Astrocyte of the spinal cord (primary cell): Measurements from ENCODE around the gene SLC2A5.
"Not testable (repeated sequence)": the region's sequence is repeated elsewhere in the genome, so short reads cannot be mapped to it uniquely, and the experiment has no call there.

Source experiments
- DNase-seq: peaks from one replicate; pipeline ENCODE4 v3.0.0; 2011; ENCODE audit warnings: low read depth, low spot score
- H3K4me3 ChIP-seq: 2 replicates; pipeline ENCODE4 v1.5.1; 2011; ENCODE audit warnings: low read depth, mild to moderate bottlenecking, low read length, moderate library complexity
- in situ Hi-C: cut with HindIII; loops from 2 replicates; pipeline ENCODE4 v1.10.0; 2017; ENCODE audit warnings: low sequenced_read_pairs
- TF ChIP-seq, protein P1 (sequence below): IDR thresholded peaks from 2 replicates; pipeline ENCODE4 v1.5.1; 2012; ENCODE audit warnings: low read depth, mild to moderate bottlenecking, low read length, inconsistent platforms

Gene SLC2A5

DNA sequence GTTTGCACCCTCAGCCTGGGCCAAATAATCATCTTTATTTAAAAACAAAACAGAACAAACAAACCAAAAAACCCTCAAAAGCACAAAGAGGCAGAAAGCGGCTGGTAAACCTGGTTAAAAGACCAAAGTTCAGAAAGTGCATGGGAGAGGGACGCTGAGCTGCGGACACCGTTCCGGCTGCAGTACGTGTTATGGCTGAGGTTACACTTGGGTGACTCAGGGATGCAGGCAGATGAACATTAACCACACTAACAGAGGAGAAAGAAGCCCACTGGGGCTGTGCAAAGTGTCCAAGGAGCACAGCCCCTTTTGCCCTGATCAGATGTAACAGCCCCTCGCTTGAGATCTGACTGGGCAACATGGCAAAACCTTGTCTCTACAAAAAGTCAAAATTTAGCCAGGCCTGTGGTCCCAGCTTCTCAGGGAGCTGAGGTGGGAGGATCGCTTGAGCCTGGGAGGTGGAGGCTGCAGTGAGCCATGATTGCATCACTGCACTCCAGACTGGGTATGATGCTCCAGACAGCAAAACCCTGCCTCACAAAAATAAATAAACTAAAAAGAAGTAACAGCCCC lies 31.1 kb upstream of the SLC2A5 start:
- in situ Hi-C loops: no loop called here
- H3K4me3 ChIP-seq: no peak overlapping the region
- TF ChIP-seq, protein P1, sequence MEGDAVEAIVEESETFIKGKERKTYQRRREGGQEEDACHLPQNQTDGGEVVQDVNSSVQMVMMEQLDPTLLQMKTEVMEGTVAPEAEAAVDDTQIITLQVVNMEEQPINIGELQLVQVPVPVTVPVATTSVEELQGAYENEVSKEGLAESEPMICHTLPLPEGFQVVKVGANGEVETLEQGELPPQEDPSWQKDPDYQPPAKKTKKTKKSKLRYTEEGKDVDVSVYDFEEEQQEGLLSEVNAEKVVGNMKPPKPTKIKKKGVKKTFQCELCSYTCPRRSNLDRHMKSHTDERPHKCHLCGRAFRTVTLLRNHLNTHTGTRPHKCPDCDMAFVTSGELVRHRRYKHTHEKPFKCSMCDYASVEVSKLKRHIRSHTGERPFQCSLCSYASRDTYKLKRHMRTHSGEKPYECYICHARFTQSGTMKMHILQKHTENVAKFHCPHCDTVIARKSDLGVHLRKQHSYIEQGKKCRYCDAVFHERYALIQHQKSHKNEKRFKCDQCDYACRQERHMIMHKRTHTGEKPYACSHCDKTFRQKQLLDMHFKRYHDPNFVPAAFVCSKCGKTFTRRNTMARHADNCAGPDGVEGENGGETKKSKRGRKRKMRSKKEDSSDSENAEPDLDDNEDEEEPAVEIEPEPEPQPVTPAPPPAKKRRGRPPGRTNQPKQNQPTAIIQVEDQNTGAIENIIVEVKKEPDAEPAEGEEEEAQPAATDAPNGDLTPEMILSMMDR: no peak
- DNase-seq: peak; percentile 50

DNA sequence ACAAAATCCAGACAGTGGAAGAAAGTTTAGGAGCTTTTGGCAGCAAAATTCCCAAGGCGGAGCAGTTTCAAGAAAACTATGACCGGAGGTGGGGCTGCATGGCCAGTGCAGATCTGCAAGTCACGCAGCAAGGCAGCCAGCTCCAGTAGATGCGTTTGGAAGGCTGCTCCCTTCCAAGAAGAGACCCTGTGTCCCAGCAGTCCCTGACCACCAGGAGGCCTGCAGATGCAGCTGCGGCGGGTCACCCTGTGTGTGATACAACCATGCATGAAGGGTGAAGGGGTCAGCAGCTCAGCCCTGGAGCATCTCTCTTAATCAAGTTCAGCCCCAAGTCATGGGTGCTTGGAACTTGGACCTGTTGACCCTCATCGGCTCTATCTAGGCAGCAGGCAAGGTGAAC lies 30.1 kb upstream of the SLC2A5 start:
- in situ Hi-C loops: no loop called here
- H3K4me3 ChIP-seq: no peak overlapping the region
- TF ChIP-seq, protein P1: no peak
- DNase-seq: no peak

DNA sequence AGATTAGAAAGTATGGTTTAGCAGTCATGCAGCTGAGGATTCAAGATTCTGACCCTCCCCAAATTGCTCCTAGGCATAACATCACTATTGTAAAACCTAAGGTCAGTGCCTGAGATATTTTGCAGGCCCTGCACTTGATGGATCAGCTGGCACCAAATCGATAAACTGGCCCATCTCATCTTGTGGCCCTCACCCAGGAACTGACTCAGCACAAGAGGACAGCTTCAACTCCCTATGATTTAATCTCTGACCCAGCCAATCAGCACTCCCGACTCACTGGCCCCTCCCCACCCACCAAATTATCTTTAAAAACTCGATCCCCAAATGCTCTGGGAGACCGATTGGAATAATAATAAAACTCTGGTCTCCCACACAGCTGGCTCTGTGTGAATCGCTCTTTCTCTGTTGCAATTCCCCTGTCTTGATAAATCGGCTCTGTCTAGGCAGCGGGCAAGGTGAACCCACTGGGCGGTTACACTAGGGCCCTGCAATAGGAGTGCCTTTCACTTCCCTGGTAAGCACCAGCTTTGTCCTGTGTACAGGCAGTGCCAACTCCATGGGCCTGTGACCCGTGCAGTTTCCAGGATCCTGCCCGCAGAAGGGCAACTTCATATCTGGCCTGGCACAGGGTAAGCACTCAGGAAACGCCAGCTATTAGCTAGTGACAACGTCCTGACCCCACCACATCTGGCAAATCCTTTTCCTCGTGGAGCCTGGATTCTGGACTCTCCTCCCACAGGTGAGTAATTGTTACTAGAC lies 28.7 kb upstream of the SLC2A5 start:
- no peak overlapping the region for H3K4me3 ChIP-seq
- TF ChIP-seq, protein P1: no peak
- in situ Hi-C loops: no loop called here
- no peak for DNase-seq

DNA sequence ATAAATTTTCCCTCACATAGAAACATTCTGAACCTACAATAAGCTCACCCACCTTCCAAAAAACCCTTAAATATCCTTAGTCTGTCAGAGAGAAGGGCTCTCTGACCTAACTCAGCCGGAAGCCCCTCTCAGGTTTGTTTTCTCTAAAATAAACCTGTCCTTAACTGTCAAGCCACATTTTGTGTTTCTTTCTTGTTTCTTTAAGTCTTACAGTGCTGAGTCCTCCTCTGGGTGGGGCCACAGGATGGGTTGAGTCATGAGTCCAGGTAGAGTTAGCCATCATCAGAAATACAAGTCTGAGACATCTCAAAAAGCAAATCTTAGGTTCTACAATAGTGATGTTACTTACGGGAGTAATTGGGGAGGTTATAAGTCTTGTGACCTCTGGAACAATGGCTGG lies 26.4 kb upstream of the SLC2A5 start:
- TF ChIP-seq, protein P1: no peak
- no peak overlapping the region for H3K4me3 ChIP-seq
- in situ Hi-C loops: no loop called here
- no peak for DNase-seq

DNA sequence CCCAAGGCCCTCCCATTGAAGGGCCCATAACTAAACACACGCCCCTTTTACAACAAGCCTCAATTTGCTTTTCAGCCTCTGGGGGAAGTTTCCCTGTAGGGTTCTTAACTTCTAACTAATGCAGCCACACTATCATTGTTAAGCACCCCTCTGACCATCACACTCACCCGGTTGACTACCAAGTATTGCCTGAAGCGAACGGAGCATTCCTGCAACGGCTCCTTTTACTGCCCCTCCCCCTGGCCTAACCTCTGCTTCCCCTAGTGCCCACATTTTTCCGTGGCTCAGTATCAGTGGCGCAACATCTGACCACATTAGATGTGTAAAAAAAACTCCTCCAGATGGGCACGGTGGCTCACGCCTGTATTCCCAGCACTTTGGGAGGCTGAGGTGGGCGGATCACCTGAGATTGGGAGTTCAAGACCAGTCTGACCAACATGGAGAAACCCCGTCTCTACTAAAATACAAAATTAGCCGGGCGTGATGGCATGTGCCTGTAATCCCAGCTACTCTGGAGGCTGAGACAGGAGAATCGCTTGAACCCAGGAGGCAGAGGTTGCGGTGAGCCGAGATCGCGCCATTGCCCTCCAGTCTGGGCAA lies 24.7 kb upstream of the SLC2A5 start:
- H3K4me3 ChIP-seq, DNase-seq, in situ Hi-C loops: not testable (repeated sequence)

DNA sequence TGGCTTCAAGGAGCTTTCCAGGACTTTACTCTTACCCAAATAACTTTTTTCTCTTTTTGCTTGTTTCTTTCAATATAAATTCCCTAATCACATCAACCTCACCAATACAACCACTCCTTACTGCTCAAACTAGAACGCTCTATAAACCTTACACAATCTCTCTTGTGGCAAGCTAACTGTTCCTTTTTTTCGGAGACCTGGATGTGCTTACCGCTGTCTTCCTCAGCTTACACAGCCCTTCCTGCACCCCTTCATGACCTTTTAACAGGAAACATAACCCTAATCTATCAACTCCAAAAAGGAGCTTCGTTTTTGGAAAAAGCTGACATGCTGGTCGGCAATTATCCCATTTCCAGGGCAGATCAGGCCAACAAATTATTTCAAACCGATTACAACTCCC lies 24.1 kb upstream of the SLC2A5 start:
- TF ChIP-seq, protein P1: no peak
- DNase-seq: no peak
- no peak overlapping the region for H3K4me3 ChIP-seq
- in situ Hi-C loops: no loop called here

DNA sequence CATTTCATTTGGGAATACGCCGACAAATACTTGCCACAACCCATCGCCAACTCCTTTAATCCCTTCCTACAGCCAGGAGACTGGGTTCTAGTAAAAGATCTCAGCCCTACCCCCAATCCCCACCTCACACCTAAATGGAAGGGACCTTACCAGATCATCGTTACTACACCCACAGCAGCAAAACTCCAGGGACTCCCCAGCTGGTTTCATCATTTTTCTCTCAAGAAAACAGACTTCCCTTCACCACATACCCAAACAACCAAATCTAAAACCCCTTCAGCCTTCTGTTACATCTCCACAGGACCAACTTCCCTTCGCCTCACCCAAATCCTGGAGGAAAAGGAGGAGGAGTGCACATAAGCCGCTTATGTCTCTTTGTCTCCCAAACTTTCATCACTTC lies 23.7 kb upstream of the SLC2A5 start:
- in situ Hi-C loops: no loop called here
- no peak overlapping the region for H3K4me3 ChIP-seq
- TF ChIP-seq, protein P1: no peak
- DNase-seq: no peak
